HL-60/S4 treated with phorbol 12-myristate 13-acetate at 8.2 ng/mL for 4 days and 3 days (cell line): Measurements from ENCODE around the gene DLG4.
"Not testable (repeated sequence)": the region's sequence is repeated elsewhere in the genome, so short reads cannot be mapped to it uniquely, and the experiment has no call there.

Experiments
- in situ Hi-C: fragments of 300-500 bp; cut with MboI; formaldehyde crosslinking; loops from 2 replicates; pipeline ENCODE4 v1.15.0; 2022; ENCODE audit warnings: low sequenced_read_pairs

Gene DLG4

GRCh38 chr17:7168841-7169564, 50.6 kb downstream of the DLG4 start:
- in situ Hi-C loops = not testable (repeated sequence)

DNA sequence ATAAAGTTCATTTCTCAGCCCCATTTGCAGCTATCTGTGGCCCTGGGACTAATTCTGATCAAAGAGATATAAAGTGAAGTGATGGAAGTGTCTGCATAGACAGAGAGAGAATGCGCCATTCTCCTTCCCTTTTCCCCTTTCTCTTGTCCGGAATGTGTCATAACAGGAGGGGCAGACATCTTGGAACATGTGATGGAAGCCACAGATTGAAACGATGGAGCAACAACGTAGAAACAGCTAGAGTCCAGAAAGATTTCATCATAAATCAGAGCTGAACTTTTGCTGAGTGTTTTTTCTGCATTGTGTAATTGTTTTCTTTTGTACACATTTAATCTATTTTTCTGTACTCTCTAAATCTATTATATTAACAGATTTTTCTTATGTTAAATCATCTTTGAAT, 51.8 kb downstream of the DLG4 start:
- in situ Hi-C loops = no loop called here

- in situ Hi-C loops = no loop called here
Measured at GRCh38 chr17:7166873-7167272, 52.8 kb downstream of the DLG4 start.

DNA sequence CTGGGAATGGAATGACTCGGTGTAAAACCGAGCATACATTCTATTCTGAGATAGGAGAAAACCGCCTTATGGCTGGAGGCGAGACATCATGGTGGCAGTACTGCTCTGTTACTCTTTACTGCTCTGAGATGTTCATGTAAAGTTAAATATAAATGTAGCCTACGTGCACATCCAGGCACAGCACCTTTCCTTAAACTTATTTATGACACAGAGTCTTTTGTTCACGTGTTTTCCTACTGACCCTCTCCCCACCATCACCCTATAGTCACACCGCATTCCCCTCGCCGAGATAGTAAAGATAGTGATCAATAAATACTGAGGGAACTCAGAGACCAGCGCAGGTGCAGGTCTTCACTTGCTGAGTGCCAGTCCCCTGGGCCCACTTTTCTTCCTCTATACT, 60.1 kb downstream of the DLG4 start:
- in situ Hi-C loops = not testable (repeated sequence)

- in situ Hi-C loops = not testable (repeated sequence)
Measured at GRCh38 chr17:7158424-7158823, 61.2 kb downstream of the DLG4 start.

DNA sequence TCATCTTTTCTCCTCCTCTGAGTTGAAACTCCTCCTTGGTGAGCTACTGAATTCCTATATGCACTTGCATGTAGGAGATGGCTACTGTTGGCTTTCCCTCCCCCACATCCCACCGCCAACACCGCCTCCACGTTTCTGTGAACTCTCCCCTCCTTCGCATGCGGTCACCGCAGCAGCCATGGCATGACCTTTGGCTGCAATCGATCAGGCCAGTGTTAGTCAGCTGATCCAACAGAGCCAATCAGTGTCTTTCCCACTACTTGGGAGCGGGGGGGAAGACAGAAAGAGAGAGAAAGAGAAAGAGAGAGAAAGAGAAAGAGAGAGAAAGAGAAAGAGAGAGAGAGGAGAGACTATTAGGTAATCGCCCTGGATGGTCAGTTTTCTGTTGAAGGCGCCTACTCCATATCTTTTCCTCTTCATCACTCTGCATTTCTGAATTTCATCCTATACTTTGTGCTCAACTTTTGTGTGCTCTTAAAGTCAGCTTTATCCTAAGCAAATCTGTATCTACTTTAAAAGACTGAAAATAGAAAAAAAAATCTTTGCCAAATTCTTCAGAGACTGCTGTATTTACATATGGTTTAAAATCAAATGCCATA, 63.2 kb downstream of the DLG4 start:
- in situ Hi-C loops = no loop called here

GRCh38 chr17:7147772-7148171, 71.9 kb downstream of the DLG4 start:
- in situ Hi-C loops = no loop called here

DNA sequence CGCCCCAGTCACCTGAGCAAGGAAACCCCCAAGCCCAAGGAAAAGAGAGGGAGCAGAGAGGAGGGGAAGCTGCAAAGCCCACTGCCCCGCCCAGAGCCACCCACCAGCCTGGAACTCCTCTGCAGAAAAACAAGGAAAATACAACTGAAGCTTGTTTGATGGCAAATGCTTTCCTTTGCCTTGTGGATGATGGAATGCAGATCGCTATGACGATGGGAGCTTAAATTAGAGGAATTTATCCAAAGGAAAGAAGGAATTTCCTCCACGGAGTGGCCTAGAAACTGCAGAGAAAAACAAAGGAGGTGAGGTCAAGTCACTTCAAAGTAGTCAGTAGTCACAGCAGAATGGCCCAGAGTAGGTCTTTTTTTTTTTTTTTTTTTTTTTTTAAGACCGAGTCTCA, 73.5 kb downstream of the DLG4 start:
- in situ Hi-C loops = no loop called here

- in situ Hi-C loops = no loop called here
Measured at GRCh38 chr17:7144213-7144612, 75.4 kb downstream of the DLG4 start.

DNA sequence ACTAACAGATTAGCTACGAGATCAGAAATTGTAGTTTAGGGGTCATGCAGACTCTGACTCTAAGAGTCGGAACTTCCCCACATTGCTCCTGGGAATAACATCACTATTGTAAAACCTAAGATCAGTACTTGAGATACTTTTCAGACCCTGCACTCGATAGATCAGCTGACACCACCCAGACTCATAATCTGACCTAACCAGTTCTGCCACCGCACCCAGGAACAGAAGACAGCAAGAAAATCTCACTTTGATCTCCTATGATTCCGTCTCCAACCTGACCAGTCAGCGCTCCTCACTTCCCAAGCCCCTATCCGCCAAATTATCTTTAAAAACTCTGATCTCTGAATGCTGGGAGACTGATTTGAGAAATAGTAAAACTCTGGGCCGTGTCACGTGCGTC, 77.8 kb downstream of the DLG4 start:
- in situ Hi-C loops = no loop called here

GRCh38 chr17:7139400-7139799, 80.2 kb downstream of the DLG4 start:
- in situ Hi-C loops = loop anchor here (10.0 kb wide), 1 partner anchor 75 kb away; no protein-coding TSS in a partner anchor

DNA sequence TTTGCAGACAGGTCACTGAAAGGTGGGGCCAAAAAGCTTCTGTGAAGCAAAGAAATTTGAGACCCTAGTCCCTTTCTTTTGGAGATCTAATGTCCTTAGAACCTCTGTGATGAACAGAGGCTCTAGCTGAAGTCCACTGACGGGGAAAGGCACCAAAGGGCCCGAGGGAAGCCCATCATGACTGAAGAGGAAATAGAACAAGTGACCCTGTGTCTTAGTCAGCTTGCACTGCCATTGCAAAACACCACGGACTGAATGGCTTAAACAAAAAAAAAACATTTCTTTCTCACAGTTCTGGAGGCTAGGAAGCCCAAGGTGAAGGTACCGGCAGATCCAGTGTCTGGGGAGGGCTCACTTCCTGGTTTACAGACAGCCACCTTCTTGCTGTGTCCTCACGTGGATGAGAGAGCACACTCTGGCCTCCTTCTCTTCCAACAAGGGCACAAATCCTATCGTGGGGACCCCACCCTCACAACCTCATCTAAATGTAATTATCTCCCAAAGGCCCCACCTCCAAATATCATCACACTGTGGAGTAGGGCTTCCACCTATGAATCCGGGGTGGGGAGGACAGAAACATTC, 80.7 kb downstream of the DLG4 start:
- in situ Hi-C loops = loop anchor here (10.0 kb wide), 1 partner anchor 74 kb away; no protein-coding TSS in a partner anchor

DNA sequence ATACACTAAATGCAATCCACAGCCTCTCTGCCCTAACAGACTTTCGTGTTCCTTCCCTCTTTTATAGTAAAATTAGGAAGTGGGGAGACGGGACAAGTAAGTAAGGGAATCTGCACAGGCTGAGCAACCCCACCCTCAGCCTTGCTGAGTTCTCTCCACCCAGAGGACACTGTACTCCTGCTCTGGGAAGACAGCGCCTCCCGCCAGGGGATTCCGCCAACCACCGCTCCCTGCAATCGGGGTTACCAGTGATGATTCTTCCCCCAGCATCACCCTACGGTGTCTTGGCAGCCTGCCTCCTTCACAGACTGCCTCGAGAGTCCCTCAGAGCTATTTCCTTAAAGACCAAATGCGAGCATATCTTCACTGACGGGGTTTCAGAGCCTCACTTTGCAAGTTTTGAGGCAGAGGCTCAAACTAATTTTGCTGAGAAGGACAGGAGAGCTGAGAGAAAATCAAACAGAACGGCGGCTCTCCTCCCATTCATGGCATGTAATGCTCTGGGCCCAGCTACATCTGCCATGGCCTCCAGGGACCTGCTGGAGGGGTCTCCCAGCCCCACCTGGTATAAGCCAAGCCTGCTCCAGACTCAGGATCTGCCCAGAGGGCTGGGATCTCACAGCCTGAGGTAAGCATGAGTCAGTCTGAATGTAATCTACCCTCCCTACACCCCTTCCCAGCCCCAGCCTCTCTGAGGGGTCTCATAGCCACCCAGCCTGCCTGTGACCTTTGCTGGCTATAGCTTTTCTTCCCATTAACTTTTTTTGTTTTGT, 82.3 kb downstream of the DLG4 start:
- in situ Hi-C loops = loop anchor here (10.0 kb wide), 1 partner anchor 73 kb away; no protein-coding TSS in a partner anchor
